Measurements from ENCODE around the gene SALL3.

GRCh38 chr18:78980279-78980771 is 707 bp downstream of the SALL3 start:
- TF ChIP-seq CTCF (IDR thresholded peaks at IDR 0.05) (no peak), POLR2A (IDR thresholded peaks at IDR 0.05) (no peak), POLR2AphosphoS5 (IDR thresholded peaks at IDR 0.05) (no peak), EP300 (IDR thresholded peaks at IDR 0.05) (no peak)
